GM18867 (cell line): ENCODE results near the gene ZDHHC7.

Experiments used
- ATAC-seq: cut with Tn5 transposase; IDR thresholded peaks from one replicate; pipeline ENCODE4 v1.9.1; 2021; ENCODE audit warnings: mild to moderate bottlenecking, moderate library complexity; ENCODE audit not compliant: unreplicated experiment

ZDHHC7 gene

GRCh38 chr16:84925092-84925772, 86.1 kb downstream of the ZDHHC7 start:
- no peak for ATAC-seq

- no peak for ATAC-seq
Observed at GRCh38 chr16:84924331-84925091, 86.8 kb downstream of the ZDHHC7 start.
